ENCODE results near the gene PLA2G6.

GRCh38 chr22:38083931-38084631, 97.5 kb downstream of the PLA2G6 start, which contains the start of gene SLC16A8:
- TF ChIP-seq CTCF (IDR thresholded peaks at IDR 0.05): no peak
- no peak for TF ChIP-seq POLR2A (IDR thresholded peaks at IDR 0.05)

Measured in adrenal gland (tissue), 5 donors.